Measurements from ENCODE around the gene LINGO3.

The LINGO3 gene

GRCh38 chr19:2305452-2306280 lies 2.3 kb downstream of the LINGO3 start:
- no peak for DNase-seq (ENCODE audit: low read depth)

DNA sequence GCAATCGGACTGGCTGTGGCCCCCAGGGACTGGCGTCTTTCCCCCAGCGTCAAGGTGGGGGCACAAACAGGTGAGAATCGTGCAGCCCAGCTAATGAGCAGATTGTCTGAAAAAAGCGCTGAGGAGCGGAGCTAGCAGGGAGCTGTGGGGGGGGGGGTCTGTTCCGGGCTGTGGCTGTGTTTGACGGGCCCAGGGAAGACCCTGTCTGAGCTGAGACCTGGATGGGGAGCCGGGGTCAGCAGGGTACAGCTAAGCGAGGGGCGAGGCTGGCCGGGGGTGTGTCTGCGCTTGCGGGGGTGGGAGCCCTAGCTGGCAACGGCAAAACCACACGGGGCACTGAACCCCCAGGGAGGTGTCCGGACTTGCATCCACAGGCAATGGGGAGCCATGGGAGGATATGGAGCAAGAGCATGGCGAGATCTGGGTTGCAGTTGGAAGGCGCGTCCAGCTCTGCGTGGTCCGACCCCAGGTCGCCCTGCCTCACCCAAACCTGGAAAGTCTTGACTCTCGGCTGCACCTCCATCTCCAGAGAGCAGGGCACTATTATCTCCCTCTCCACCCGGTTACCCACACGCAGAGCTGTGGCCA lies 4.6 kb downstream of the LINGO3 start:
- no peak for DNase-seq (ENCODE audit: low read depth)

GRCh38 chr19:2302319-2303210 lies 5.4 kb downstream of the LINGO3 start:
- DNase-seq (ENCODE audit: low read depth) = no peak

DNA sequence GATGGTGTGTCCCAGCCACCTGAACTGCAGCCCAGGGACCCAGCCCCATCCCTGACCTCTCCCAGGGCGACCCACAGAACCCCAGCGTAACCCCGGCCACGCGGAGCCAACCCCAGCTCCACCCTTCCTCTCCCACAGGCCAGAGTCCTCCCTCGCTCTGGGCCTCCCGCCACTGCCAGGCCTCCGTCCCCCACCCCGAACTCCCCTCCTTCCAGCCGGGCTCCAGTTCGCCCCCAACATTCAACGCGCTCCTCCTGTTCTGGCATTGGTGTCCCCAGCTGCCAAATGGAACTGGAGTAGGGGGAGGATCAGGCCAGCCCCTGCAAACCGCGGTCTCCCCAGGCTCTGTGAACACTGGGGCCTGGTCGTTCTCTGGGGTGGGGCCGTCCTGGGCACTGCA lies 7.4 kb downstream of the LINGO3 start:
- DNase-seq (ENCODE audit: low read depth) = no peak

GRCh38 chr19:2296141-2296540 lies 11.8 kb downstream of the LINGO3 start:
- DNase-seq (ENCODE audit: low read depth) = no peak

DNA sequence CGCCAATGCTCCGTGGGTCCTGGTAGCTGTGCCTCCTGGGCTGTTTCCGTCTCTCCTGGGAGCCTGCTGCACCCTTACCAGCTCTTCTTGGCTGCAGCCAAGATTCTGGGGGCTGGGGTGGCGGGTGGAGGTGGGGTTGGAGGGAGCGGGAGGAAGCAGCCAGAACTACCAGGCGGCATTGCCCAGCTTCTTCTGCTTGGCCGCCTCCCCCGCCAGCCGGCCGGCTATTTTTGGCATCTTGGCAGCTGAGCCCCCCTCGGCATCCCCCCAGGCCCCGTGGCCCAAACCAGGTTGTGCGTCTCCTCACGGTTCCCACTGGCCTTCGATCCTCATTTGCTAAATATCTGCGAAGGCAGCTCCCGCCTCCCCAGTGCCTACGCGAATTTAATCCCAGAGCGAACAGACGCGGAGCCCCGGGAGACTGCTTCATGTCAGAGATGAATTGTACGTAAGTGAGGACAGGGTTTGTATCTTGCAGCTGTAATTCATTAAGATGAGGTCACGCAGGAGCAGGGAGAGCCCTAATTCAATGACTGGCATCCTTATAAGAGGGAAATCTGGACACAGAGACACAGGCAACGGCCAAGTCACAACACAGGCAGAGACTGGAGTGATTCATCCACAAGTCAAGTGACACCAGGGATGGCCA lies 13.1 kb downstream of the LINGO3 start:
- no peak for DNase-seq (ENCODE audit: low read depth)

DNA sequence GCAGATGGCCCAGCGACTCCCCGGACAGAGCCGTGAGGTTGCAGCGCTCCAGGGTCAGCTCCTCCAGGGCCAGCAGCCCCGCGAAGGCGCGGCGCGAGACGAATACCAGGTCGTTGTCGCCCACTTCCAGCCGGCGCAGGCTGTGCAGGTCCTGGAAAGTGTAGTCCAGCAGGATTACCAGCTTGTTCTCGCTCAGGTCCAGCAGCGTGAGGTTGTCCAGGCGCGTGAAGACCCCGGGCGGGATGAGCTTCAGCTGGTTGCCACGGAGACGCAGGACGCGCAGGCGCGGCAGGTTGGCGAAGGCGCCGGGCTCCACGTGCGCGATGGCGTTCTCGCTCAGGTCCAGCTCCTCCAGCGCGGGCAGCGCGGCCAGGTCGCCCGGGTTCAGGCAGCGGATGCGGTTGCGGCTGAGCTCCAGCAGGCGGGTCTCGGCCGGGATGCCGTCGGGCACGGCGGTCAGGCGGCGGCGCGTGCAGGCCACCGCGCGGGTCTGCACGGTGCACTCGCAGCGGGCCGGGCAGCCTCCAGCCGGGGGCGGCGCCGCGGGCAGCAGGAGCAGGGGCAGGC lies 16.7 kb downstream of the LINGO3 start:
- no peak for DNase-seq (ENCODE audit: low read depth)

GRCh38 chr19:2290441-2291184 lies 17.3 kb downstream of the LINGO3 start:
- no peak for DNase-seq (ENCODE audit: low read depth)

DNA sequence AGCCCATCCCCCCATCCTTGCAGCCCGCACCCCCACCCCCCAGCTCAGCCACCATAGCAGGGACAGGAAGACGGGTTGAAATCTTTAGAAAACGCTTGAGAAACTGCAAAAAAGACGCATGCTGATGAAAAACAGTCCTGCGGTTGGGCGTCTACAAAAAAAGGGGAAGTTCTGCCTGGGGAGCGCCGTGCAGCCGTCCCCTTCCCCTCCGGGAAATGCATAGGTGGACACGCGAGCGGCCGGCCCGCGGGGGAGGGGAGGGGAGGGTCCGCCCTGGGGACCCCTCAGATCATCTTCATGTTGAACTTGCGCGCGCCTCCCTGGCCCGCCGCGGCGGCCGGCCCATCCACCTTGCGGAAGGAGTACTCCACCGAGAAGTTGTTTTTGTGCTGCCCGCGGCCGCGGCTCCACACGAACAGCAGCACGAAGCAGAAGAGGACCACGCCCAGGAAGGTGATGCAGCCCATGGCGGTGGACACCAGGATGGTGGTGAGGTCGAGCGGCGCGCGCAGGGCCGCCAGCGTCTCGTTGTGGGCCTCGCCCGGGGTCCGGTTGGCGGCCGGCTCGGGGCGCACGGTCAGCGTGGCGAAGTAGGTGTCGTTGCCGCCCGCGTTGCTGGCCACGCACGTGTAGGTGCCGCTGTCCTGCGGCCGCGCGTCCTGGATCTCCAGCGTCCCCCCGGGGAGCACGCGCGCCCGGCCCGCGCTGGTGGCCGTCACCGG lies 18.1 kb downstream of the LINGO3 start:
- no peak for DNase-seq (ENCODE audit: low read depth)

DNA sequence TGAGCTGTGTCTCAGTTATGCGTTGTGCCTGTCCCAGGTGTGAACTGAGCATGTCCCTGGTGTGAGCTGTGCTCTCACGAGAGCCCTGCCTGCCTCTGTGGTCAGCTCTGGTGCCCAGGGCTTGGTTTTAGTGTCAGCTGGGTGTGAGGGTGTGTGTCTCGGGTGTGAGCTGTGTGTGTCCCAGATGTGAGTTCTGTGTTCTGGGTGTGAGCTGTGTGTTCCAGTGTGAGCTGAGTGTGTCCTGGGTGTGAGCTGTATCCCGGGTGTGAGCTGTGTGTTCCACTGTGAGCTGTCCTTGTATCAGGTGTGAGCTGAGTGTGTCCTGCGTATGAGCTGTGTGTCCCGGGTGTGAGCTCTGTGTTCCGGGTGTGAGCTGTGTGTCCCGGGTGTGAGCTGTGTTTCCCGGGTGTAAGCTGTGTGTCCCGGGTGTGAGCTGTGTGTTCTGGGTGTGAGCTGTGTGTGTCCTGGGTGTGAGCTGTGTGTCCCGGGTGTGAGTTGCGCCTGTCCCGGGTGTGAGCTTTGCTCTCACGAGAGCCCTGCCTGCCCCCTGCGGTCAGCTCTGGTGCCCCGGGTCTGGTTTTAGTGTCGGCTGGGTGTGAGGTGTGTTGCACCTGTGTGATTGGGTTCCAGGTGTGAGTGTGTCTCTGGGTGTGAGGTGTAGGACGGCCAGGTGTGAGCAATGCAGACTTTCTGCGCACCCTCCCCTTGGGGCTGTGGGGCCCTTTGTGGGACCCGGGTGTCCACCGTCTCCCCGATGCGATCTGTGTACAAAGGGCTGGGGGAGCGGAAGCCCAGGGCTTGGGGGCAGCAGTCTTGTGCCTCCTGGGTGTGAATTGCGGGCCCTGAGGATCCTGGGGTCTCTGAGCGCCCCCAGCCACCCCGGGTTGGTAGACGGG lies 18.9 kb downstream of the LINGO3 start:
- no peak for DNase-seq (ENCODE audit: low read depth)

- no peak for DNase-seq (ENCODE audit: low read depth)
These were observed 19.6 kb downstream of the LINGO3 start for GRCh38 chr19:2288338-2288817.

- no peak for DNase-seq (ENCODE audit: low read depth)
These were observed 20.2 kb downstream of the LINGO3 start for GRCh38 chr19:2287585-2288337.

DNA sequence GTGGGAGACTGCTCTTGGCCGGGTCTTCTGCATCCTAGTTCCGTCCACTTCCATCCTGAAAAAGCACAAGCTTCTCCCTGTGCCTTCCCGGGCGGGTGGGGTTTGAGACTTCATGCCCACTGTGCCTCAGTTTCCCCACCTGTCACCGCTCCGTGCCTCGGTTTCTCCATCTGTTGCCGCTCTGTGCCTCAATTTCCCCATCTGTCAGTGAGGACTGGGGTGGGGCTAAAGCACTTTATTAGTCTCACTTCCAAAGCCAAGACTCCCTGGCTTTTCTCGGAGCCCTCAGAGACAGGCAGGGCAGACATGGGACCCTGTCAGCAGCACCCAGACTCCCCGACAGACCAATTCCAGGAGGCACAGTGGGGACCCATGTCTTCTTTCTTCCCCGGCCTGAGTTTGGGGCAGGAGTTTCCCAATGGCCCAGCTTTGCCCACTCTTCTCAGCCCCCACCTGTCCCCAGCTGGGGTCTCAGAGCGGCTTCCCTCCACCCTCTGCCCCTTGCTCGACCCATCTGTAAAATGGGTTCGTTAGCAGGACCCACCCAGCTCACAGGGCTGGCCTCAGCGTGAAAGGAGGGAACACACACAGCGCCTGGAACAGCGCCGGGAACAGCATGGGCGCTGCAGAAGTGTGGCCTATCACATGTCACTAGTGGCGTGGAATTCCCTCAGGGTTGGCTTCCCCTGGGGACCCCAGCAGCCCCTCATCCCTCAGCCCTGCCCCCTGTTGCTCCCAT lies 21.4 kb downstream of the LINGO3 start:
- DNase-seq (ENCODE audit: low read depth) = no peak

DNA sequence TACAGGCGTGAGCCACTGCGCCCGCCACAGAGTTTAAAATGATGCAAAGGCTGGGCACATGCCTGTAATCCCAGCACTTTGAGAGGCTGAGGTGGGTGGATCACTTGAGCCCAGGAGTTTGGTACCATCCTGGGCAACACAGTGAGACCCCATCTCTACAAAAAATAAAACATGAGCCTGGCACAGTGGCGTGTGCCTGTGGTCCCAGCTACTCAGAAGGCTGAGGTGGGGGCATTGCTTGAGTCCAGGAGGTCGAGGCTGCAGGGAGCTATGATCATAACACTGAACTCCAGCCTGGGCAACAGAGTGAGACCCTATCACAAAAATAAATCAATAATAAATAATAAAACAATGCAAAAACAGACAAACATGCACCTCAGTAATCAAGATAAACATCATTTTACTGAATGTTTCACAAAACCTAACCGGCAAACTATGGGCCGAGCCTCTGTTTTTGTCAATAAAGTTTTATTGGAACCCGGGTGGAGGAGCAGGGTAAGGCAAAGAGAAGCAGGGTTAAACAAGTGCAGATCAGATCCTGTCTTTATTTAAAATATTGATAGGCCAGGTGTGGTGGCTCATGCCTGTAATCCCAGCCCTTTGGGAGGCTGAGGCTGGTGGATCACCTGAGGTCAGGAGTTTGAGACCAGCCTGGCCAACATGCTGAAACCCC lies 24.0 kb downstream of the LINGO3 start:
- DNase-seq (ENCODE audit: low read depth) = no peak

DNA sequence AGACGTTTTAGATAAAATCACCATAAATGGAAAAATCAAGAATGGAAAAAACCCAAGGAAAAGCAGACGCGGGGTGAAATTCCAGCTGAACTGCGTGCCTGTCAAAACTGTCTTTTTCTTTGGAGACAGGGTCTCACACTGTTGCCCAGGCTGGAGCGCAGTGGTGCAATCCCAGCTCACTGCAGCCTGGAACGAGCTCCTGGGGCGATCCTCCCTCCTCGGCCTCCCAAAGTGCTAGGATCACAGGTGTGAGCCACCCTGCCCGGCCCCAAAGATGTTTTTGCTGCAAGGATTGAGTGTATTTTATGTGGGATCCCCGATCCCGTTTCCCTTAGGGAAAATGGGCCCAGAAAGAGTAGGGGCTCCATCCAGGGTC lies 25.1 kb downstream of the LINGO3 start:
- no peak for DNase-seq (ENCODE audit: low read depth)

GRCh38 chr19:2282062-2282861 lies 25.7 kb downstream of the LINGO3 start, which contains the start of gene PEAK3:
PEAK3 (minus strand) TSS chr19:2282175; CDS start chr19:2280931, 1,244 bp downstream.
- no peak for DNase-seq (ENCODE audit: low read depth)

All from stimulated activated CD8-positive, alpha-beta memory T cell treated with anti-CD3 and anti-CD28 coated beads, Interleukin-7, amount 100 ng/mL, for 24 hours (primary cell).